ENCODE results near the gene NRTN. TPM values are rescaled to one million over a fixed set of nuclear protein-coding genes. Genes with fewer than 3 reads are reported as not detected.
"Not testable (repeated sequence)": the region's sequence is repeated elsewhere in the genome, so short reads cannot be mapped to it uniquely, and the experiment has no call there.

NRTN gene
- total RNA-seq, 1 experiment from 2014 or later = 4.6 TPM

GRCh38 chr19:5839065-5840017 is 34.5 kb downstream of the NRTN start, which contains the start of gene FUT6:
Gene FUT6, minus strand, starts transcription at chr19:5839702. Its CDS starts 7,135 bp downstream, at chr19:5832567.
- no peak within 1 kb of the TSS for H3K4me2 ChIP-seq (ENCODE audit: insufficient read depth, insufficient read length, low read length)

DNA sequence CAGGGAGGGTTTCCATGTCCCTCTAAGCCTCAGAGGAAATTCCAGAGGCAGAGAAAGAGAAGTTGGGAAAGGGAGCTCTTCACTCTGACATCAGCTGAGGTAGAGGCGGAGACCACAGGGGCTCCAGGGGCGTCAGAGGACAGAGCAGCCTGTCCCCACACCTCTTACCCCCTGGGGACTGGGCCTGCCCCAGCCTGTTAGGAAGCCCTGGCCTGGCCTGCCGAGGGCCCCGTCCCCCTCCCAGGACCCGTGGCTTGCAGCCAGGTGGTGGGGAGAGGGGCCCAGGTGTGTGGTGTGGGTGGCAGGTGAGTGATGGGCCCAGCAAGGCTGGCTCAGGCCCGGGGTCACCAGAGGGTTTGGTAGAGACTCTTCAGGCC is 36.9 kb downstream of the NRTN start:
- DNase-seq; H3T11ph ChIP-seq (ENCODE audit: low read length); H3K4me3 Mint-ChIP-seq; H3K36me3 Mint-ChIP-seq (ENCODE audit: insufficient read depth in 1 of 3, low read depth in 3 of 3); H3K4me1 Mint-ChIP-seq; H3K23ac ChIP-seq (ENCODE audit: insufficient read length, low read depth, low read length); H3K4ac ChIP-seq (ENCODE audit: low read depth, low read length); H3K27ac ChIP-seq (ENCODE audit: insufficient read length, low read depth, low read length); H3K9ac ChIP-seq (ENCODE audit: extremely low read depth, insufficient read length, low read length); H2BK5ac ChIP-seq (ENCODE audit: insufficient read length, low read length); H3K79me2 ChIP-seq (ENCODE audit: insufficient read depth, low read length); H3K14ac ChIP-seq (ENCODE audit: insufficient read depth, low read length); H2BK15ac ChIP-seq (ENCODE audit: low read depth, low read length); H3K4me2 ChIP-seq (ENCODE audit: insufficient read depth, insufficient read length, low read length); H3K18ac ChIP-seq (ENCODE audit: insufficient read length, low read depth, low read length); H3K56ac ChIP-seq (ENCODE audit: insufficient read length, low read depth, low read length); H3K27ac Mint-ChIP-seq; H2AK5ac ChIP-seq (ENCODE audit: insufficient read length, low read length); H3K23me2 ChIP-seq (ENCODE audit: insufficient read length, low read depth, low read length, poor library complexity, severe bottlenecking); H4K20me1 ChIP-seq (ENCODE audit: control insufficient read depth, insufficient read depth, insufficient read length); H3K4me1 ChIP-seq (ENCODE audit: insufficient read depth, low read length); H4K91ac ChIP-seq (ENCODE audit: insufficient read length, low read depth, low read length); H3K9me3 ChIP-seq (ENCODE audit: control insufficient read depth, low read depth, low read length); H2AFZ ChIP-seq (ENCODE audit: low read length); H2BK20ac ChIP-seq (ENCODE audit: low read depth, low read length, poor library complexity, severe bottlenecking); H3K9me3 Mint-ChIP-seq; H3K27me3 ChIP-seq (ENCODE audit: insufficient read depth, low read length); H2BK12ac ChIP-seq (ENCODE audit: insufficient read length, low read depth, low read length); H4K8ac ChIP-seq (replicated peaks; ENCODE audit: insufficient read length, low read depth, low read length); H2BK120ac ChIP-seq (ENCODE audit: low read depth, low read length, poor library complexity, severe bottlenecking); H4K5ac ChIP-seq (ENCODE audit: insufficient read length, low read depth, low read length); H3K79me1 ChIP-seq (ENCODE audit: insufficient read depth, low read depth, low read length, poor library complexity, severe bottlenecking): not testable (repeated sequence)
- no CpG with 5 or more reads among the region's 6 CpGs for whole genome bisulfite sequencing (ENCODE audit: extremely low coverage, insufficient read length, low lambda C conversion rate)
- peaks cover 14% of the 10 kb centered on the region for H3K27me3 Mint-ChIP-seq (ENCODE audit: low read depth)

More at GRCh38 chr19:5839065-5840017, 34.5 kb downstream of the NRTN start, which contains the start of gene FUT6:
- no peak within 1 kb of the TSS for H3K4ac ChIP-seq (ENCODE audit: low read depth, low read length)
- no peak within 1 kb of the TSS for H3K23ac ChIP-seq (ENCODE audit: insufficient read length, low read depth, low read length)
- Mint-ChIP-seq H3K36me3 (ENCODE audit: insufficient read depth in 1 of 3, low read depth in 3 of 3) (no peaks in the 10 kb centered on the region), H3K4me1 (no peaks in the 10 kb centered on the region), H3K4me3 (no peak within 1 kb of the TSS), H3K27ac (no peak within 1 kb of the TSS; a peak in 1 of 7 replicates), H3K9me3 (no peaks in the 10 kb centered on the region; a peak in 2 of 5 replicates), H3K27me3 (ENCODE audit: low read depth) (peaks cover 24% of the 10 kb centered on the region)
- H4K5ac ChIP-seq (ENCODE audit: insufficient read length, low read depth, low read length) = no peak within 1 kb of the TSS
- DNase-seq = no peak
- H3K79me2 ChIP-seq (ENCODE audit: insufficient read depth, low read length) = no peaks in the 10 kb centered on the region
- H3K18ac ChIP-seq (ENCODE audit: insufficient read length, low read depth, low read length) = no peak within 1 kb of the TSS
- no peak within 1 kb of the TSS for H2BK5ac ChIP-seq (ENCODE audit: insufficient read length, low read length)
- TF ChIP-seq CTCF (conservative IDR thresholded peaks at IDR 0.05) = no peak
- H3K14ac ChIP-seq (ENCODE audit: insufficient read depth, low read length) = no peak within 1 kb of the TSS
- H3K9me3 ChIP-seq (ENCODE audit: control insufficient read depth, low read depth, low read length) = no peaks in the 10 kb centered on the region
- no peak within 1 kb of the TSS for H4K91ac ChIP-seq (ENCODE audit: insufficient read length, low read depth, low read length)
- no peak within 1 kb of the TSS for H2BK15ac ChIP-seq (ENCODE audit: low read depth, low read length)
- no peaks in the 10 kb centered on the region for H3K4me1 ChIP-seq (ENCODE audit: insufficient read depth, low read length)
- H3K23me2 ChIP-seq (ENCODE audit: insufficient read length, low read depth, low read length, poor library complexity, severe bottlenecking) = no peaks in the 10 kb centered on the region
- no peak within 1 kb of the TSS for H4K8ac ChIP-seq (replicated peaks; ENCODE audit: insufficient read length, low read depth, low read length)
- H4K20me1 ChIP-seq (ENCODE audit: control insufficient read depth, insufficient read depth, insufficient read length) = no peaks in the 10 kb centered on the region
- no peak within 1 kb of the TSS for H2BK120ac ChIP-seq (ENCODE audit: low read depth, low read length, poor library complexity, severe bottlenecking)
- H2AFZ ChIP-seq (ENCODE audit: low read length) = no peak within 1 kb of the TSS
- no peak within 1 kb of the TSS for H3K27ac ChIP-seq (ENCODE audit: insufficient read length, low read depth, low read length)
- H3K79me1 ChIP-seq (ENCODE audit: insufficient read depth, low read depth, low read length, poor library complexity, severe bottlenecking) = no peaks in the 10 kb centered on the region
- H2AK5ac ChIP-seq (ENCODE audit: insufficient read length, low read length) = no peak within 1 kb of the TSS
- H3T11ph ChIP-seq (ENCODE audit: low read length) = no peak within 1 kb of the TSS
- H2BK12ac ChIP-seq (ENCODE audit: insufficient read length, low read depth, low read length) = no peak within 1 kb of the TSS
- H3K27me3 ChIP-seq (ENCODE audit: insufficient read depth, low read length) = no peaks in the 10 kb centered on the region
- no peak within 1 kb of the TSS for H3K56ac ChIP-seq (ENCODE audit: insufficient read length, low read depth, low read length)
- H2BK20ac ChIP-seq (ENCODE audit: low read depth, low read length, poor library complexity, severe bottlenecking) = no peak within 1 kb of the TSS
- H3K9ac ChIP-seq (ENCODE audit: extremely low read depth, insufficient read length, low read length) = no peak within 1 kb of the TSS
- WGBS (ENCODE audit: extremely low coverage, insufficient read length, low lambda C conversion rate) = no CpG with 5 or more reads among the region's 9 CpGs

Data from H9 (cell line).